Measurements from ENCODE around the gene VIM. TPM values are rescaled to one million over a fixed set of nuclear protein-coding genes. Genes with fewer than 3 reads are reported as not detected.
"Not testable (repeated sequence)": the region's sequence is repeated elsewhere in the genome, so short reads cannot be mapped to it uniquely, and the experiment has no call there.

Gene VIM
- total RNA-seq, 1 donor from 2014 or later: 73.8 TPM

DNA sequence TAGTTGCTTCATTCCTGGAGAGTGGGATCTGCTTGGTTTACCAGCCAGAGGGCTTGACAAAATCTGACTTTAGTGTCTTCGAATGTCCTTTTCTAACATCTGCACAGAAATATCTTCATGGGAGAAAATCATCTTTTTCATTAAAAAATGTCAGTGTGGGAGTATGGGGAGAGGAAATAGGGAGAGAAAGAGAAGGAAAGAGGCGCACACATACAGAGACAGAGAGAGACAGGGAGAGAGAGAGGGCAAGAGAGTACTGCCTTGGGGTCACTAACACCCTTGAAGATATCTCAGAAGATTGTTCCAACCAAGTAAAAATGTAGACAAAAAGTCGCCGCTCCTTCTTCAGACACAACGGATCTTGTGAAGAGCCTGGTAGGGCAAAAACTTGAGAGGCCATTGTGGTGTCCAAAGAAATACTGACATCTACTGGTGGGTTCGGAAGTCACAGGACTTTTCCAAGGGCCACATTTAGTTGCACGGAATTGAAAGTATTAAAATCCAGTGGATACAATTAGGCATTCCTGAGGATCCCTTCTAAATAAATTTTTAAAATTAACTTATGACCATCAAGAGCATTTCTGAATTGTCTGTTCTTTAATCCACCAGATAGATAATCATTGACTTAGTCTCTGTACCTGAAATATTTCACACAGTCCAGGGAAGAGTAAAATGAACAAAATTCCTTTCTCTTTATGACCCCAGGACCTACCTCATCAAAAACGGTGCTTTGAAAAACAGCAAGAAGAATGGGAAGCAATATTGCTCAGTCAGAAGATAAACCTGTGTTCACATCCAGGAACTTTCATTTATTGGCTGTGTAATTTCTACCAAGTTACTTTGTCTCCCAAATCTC, 29.7 kb downstream of the VIM start:
- peak; percentile 74 for ATAC-seq

DNA sequence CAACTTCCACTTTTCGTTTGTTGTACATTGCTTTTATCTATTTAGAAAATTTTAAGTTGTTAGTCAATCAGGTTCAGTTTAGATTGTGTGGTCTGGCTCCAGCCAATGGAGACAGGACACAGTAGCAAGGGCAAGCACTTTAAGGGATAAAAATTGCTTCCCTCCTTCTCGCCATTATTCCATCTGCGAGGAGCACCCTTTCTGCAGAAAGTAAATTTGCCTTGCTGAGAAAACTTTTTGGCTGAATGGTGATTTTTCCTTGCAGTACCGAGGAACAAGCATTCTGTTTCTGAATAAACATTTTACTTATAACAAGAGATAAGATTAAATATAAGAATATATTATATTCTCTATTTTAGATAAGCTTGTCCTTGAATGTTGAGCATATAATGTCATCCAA, 34.5 kb downstream of the VIM start:
- ATAC-seq: no peak

DNA sequence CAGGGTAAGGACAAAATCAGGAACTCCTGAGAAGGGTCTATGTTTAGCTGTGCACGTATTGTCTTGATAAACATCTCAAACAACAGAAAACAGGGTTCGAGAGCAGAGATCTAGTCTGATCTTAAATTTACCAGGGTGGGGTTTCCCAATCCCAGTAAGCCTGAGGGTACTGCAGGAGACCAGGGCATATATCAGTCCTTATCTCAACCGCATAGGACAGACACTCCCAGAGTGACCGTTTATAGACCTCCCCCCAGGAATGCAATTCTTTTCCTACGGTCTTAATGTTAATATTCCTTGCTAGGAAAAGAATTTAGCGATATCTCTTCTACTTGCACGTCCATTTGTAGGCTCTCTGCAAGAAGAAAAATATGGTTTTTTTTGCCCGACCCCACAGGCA, 35.5 kb downstream of the VIM start:
- no peak for ATAC-seq

DNA sequence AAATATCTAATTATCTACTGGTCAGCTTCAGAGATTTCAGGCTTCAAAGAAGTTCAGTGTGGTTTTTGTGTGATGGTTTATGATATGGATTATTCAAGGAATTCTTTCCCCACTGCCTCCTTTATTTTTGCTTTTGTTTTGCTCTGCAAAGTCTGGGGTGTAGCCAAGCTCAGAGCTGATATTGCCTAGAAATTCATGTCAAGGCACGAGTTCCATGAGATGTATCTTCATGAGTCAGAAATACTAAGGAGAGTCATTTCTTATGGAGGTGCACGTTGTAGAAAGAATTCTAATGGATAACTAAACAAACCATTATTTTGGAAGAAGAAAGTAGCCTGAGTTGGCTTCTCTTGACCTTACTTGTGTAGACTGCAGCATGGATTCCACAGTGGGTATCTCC, 37.4 kb downstream of the VIM start:
- peak; percentile 69 for ATAC-seq

DNA sequence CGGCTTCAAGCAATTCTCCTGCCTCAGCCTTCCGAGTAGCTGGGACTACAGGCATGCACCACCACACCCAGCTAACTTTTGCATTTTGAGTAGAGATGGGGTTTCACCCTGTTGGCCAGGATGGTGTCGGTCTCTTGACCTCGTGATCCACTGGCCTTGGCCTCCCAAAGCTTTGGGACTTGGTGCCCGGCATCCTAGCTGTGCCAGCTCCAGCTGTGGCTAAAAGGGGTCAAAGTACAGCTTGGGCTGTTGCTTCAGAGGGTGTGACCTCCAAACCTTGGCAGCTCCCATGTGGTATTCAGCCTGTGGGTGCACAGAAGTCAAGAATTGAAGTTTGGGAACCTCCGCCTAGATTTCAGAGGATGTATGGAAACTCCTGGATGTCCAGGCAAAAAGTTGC, 38.5 kb downstream of the VIM start:
- ATAC-seq: not testable (repeated sequence)

DNA sequence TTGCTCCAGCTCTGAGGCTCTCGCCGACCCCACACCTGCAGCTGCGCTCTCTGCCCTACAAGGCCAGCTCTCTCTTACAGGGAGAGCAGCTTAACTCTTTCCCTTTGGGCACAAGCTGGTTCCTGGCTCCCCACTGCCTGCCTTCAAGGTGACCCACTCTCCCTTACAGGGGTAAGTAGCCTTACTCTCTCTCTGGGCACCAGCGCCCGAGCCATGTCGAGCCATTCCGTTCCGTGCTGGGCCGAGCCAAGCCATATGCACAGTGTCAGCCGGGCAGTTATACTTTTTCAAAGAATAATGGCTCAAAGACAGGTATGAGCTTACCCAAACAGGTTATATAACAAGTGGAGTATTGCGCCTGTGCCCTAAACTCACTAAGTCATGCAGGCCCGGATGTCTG, 44.6 kb downstream of the VIM start:
- no peak for ATAC-seq

DNA sequence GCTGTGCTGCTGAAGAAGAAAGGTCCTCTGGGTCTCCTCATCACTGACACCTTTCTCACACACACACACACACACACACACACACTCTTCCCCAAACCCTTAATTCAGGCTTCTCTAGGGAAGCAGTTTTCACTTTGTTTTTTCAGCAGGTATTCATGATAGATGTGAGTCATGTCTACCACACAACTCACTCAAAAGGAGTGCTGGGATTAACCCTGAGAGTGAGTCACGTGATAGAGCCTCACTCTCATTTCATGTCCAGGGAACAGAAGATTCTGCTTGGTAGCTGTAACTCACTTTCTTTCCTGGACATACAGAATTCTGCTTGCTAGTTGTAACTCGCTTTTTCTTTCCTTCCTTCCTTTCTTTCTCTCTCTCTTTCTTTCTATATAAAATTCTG, 45.4 kb downstream of the VIM start:
- ATAC-seq: peak; percentile 99

DNA sequence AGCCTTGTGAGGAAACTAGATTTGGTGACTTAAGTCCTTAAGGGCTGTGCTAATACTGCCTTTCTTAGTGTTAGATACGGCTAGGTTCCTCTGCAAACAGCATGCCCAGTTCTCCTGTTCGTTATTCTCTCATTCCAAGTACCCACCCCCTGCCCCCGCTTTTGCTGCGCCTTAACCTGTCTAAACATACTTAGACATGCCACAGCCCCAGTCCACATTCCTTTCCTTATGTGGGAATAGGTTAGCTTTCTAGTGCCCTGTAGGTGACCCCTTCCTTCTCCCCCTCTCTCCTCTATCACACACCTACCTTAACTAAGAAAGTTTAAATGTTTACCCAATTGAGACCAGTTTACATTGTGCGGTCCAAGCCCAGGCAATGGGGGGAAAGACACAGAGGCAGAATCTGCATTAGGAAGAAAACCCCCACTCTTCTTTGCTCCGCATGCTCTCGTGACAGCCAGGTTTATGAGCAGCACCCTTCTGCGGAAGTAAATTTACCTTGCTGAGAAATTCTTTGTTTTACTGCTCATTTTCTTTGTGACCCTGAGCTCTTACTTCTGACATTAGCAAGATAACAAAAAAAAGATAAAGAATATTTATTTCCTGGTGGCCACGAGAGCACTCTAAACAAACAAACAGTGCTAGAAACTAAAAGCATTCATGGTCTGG, 48.8 kb downstream of the VIM start:
- no peak for ATAC-seq

DNA sequence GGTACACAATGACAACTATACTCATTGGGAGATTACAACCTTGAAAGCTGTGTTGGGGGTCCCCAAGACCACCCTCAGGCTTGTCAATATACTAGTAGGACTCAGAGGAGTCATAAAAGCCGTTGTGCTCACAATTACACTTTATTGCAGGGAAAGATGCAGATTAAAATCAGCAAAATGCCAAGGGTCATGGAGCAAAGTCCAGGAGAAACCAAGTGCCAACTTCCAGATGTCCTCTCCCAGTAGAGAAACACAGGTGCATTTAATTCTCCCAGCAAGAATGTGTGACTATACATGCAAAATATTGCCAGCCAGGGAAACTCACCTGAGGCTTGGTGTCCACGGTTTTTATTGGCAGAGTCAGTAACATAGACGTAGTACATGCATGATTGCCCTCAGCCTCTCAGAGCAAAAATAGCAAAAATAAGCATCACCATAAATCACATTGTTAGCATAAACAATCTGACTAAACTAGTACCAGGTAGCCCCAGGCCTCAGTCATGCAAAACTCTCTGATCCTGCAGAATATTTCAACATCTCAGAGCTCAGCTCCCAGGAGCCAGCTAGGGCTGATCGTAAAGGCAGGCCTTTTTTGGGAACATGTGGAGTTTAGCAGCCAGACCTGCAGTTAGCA, 50.7 kb downstream of the VIM start:
- peak; percentile 37 for ATAC-seq

DNA sequence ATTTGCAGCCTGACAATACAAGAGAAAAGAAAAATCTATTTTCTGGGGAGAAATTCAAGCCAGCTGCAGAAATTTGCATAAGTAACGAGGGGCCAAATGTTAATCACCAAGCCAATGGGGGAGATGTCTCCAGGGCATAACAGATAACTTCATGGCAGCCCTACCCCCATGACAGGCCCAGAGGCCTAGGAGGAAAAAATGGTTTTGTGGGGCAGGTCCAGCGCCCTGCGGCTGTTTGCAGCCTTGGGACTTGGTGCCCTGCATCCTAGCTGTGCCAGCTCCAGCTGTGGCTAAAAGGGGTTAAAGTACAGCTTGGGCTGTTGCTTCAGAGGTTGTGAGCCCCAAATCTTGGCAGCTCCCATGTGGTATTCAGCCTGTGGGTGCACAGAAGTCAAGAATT, 54.3 kb downstream of the VIM start:
- ATAC-seq: no peak

DNA sequence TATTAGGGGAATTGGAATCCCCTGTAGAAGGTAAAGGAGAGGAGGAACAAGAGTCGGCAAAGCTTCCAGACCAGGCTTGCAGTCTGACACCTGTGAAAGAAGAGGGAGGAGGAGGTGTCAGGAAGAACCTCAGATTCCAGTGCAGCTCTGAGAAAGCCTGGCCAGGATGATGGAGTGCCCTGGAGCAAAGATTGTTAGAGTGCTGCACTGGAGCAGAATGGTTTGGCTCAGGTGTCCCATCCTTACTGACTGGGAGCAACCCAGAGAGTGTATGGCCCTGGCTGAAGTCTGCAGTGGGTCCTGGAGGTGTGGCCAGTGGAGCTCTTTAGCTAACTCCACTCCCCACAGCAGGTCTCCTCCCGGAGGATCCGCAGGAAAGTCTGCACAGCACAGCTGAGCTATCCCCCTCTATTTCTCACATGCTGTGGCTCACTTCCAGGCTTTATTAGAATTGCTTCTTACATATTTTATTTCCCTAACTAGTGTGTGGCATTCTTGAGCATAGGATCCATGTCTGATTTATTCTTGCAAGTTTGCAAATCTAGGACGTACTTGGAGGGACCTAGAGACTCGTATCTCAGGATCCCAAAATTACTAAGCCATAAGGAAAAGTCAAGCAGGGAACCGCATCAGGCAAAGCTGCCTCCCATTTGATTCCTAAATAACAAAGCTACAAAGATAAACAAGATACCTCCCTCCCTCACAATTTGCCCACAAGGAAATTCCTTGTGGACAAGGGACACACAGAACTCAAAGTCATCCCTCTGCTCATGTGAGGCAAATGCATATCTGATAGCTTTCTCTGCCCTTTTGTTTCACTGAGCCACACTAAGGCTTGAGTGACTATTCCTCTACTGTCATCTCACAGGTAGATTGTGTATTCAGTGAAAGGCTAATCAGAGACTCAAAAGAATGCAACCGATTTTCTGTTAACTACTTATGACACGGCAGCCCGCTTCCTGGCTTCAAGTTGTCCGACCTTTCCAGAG, 58.8 kb downstream of the VIM start:
- ATAC-seq: no peak

Other genes with a start within 250 kb of the VIM start
- 0.12 TPM for gene CUBN, start 98.4 kb upstream of the VIM start, total RNA-seq
- 3.2 TPM for gene TRDMT1, start 26.6 kb upstream of the VIM start, total RNA-seq
- 1.6 TPM for gene ST8SIA6, start 226.4 kb downstream of the VIM start, total RNA-seq